Neutrophil (primary cell): ENCODE data around the gene ERCC5.

ENCODE experiments used
- H3K27ac ChIP-seq: fragments of 200-600 bp; sonication (generic); 2 replicates; pipeline ENCODE4 v1.5.1; 2016; ENCODE audit warnings: mild to moderate bottlenecking, moderate library complexity
- H3K27me3 ChIP-seq: fragments of 200-600 bp; sonication (generic); 2 replicates; pipeline ENCODE4 v1.6.0; 2016; ENCODE audit warnings: mild to moderate bottlenecking
- H3K36me3 ChIP-seq: fragments of 200-600 bp; sonication (generic); 2 replicates; pipeline ENCODE4 v1.5.1; 2017
- H3K4me1 ChIP-seq, 2 experiments: fragments of 200-600 bp in 1 of 2; sonication (generic) in 1 of 2; 1 replicate in 1 of 2; 2 replicates in 1 of 2; pipeline versions ENCODE4 v1.5.1 to v1.6.1; 2013 to 2016; ENCODE audit warnings: low read depth in 1 of 2, low read length in 1 of 2, mild to moderate bottlenecking in 1 of 2, moderate library complexity in 1 of 2; ENCODE audit not compliant: control insufficient read depth in 1 of 2, insufficient read depth in 1 of 2
- H3K4me3 ChIP-seq, 2 experiments: fragments of 200-600 bp in 1 of 2; sonication (generic) in 1 of 2; 1 replicate in 1 of 2; 2 replicates in 1 of 2; pipeline ENCODE4 v1.5.1; 2013 to 2016; ENCODE audit warnings: low read depth in 1 of 2, low read length in 1 of 2, mild to moderate bottlenecking in 1 of 2, moderate library complexity in 1 of 2
- H3K9me3 ChIP-seq: fragments of 200-600 bp; sonication (generic); 2 replicates; pipeline ENCODE4 v1.5.1; 2016
- TF ChIP-seq, protein P1 (sequence below): fragments of 200-600 bp; sonication (generic); IDR thresholded peaks from 2 replicates; pipeline ENCODE4 v1.5.1; 2016; ENCODE audit warnings: antibody characterized with exemption

ERCC5 gene

GRCh38 chr13:102845630-102846260 lies at the start of gene ERCC5:
TSS of gene ERCC5 (plus strand) at chr13:102846032. CDS start at chr13:102846267, 235 bp downstream.
- H3K9me3 ChIP-seq: no peaks in the 10 kb centered on the region
- no peaks in the 10 kb centered on the region for H3K36me3 ChIP-seq
- H3K4me1 ChIP-seq: peaks cover 20 to 22% of the 10 kb centered on the region in 2 experiments
- TF ChIP-seq, protein P1, sequence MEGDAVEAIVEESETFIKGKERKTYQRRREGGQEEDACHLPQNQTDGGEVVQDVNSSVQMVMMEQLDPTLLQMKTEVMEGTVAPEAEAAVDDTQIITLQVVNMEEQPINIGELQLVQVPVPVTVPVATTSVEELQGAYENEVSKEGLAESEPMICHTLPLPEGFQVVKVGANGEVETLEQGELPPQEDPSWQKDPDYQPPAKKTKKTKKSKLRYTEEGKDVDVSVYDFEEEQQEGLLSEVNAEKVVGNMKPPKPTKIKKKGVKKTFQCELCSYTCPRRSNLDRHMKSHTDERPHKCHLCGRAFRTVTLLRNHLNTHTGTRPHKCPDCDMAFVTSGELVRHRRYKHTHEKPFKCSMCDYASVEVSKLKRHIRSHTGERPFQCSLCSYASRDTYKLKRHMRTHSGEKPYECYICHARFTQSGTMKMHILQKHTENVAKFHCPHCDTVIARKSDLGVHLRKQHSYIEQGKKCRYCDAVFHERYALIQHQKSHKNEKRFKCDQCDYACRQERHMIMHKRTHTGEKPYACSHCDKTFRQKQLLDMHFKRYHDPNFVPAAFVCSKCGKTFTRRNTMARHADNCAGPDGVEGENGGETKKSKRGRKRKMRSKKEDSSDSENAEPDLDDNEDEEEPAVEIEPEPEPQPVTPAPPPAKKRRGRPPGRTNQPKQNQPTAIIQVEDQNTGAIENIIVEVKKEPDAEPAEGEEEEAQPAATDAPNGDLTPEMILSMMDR: peak; percentile 6
- H3K27ac ChIP-seq: peak within 1 kb of the TSS; percentile 95
- no peaks in the 10 kb centered on the region for H3K27me3 ChIP-seq
- H3K4me3 ChIP-seq: peak within 1 kb of the TSS; percentile 90 to 100

DNA sequence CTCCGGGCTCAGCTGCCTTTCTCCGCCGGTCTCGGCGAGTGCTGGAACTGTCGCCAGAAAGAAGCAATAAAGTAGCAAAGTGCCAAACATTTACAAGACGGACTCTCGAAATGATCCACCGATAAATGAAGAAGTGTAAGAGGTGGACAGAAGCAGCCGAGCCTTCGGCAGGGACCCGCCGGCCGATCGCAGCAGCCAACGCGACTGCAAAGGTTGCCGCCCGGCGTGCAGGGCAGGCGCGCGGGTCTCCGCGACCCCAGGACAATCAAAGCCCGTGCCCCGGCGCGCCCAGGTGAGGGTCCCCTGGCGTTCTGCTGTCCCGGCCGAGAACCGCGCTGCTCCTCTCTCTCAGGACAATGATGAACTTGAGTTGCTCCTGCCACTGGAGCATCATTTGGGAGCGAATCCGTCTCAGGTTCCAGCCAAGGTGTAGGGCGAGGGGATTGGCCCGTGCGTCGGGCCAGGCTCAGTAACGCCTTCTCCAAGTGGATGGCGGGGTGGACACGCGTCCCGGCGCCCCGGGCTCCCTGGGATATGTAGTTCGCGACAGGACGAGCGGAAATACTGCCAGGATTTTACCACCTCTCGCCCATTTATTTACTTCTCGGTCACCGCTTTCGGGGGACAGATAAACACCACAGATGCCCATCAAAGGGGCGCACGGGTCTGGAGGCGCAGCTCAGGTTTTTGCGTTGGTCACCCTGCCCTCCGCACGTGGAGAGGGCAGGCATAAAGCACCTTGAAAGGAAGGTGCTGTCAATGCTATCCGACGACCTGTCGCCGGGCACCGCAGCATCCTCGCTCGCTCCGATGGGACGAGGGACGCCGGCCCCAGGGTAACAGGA lies 47.0 kb upstream of the ERCC5 start, which contains the start of the genes BIVM and POGLUT2:
Gene BIVM, plus strand, starts transcription at position 539 of the 845 bp plus-strand sequence. CDS start 8,149 bp downstream, outside the sequence.
Gene POGLUT2, minus strand, starts transcription at position 396 of the 845 bp plus-strand sequence. Its CDS starts 306 bp downstream, at position 90.
- Histone ChIP-seq H3K36me3 (no peaks in the 10 kb centered on the region), H3K27ac (no peak within 1 kb of the TSS), H3K9me3 (no peaks in the 10 kb centered on the region), H3K27me3 (peaks cover 50% of the 10 kb centered on the region), H3K4me3 (peak within 1 kb of the TSS; percentile 45 to 65), H3K4me1 (peaks cover 26 to 29% of the 10 kb centered on the region in 2 experiments)
- TF ChIP-seq, protein P1: no peak

- peak overlapping the region; percentile 45 to 65 for H3K4me3 ChIP-seq
- no peak overlapping the region for H3K27ac ChIP-seq
- no peaks in the 10 kb centered on the region for H3K36me3 ChIP-seq
- TF ChIP-seq, protein P1: no peak
- peaks cover 26 to 29% of the 10 kb centered on the region in 2 experiments for H3K4me1 ChIP-seq
- no peaks in the 10 kb centered on the region for H3K9me3 ChIP-seq
- peaks cover 50% of the 10 kb centered on the region for H3K27me3 ChIP-seq
Observed at GRCh38 chr13:102799426-102800144, 46.2 kb upstream of the ERCC5 start.

DNA sequence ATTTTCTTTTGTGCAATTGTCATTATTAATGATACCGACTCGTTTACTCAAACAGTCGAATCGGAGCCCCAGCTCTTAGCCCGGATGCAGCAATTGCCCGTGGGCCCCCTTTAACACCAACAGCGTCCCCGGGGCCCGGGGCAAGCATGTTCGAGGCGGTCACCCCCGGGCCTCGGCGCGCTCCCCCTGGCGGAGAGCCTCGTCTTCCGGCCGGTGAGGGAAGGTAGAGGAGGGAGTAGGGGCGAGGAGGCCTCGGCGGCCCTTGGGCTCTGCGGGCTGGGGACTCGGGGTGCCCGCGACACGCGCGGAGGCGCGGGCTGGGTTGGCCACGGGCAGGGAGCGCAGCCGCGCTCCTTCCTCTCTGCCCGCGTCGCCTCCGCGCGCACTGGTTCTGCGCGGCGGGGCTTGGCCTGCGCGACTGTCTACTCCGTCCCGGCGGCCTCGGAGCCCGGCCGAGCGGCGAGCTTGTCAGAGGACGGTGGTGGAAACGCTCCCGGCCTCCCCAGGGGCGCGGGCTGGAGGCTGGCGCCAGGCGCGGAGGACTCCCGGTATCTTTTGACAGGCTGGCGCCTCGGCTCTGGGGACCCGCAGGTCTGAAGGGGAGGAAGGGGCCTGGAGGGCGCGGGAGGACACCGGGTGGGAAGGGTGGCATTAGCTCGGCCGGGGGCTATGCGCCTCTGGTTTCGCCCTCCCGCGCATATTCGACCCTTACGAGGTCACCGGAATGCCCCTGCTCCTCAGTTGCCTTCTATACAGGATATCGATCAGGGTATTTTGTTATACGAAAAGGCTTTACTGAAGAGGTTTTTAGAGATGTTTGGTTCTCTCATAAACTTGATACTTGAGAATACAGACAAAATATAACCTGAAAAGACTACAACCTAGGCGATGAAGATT lies 45.4 kb upstream of the ERCC5 start:
- TF ChIP-seq, protein P1: no peak
- Histone ChIP-seq H3K4me1 (peaks cover 26 to 29% of the 10 kb centered on the region in 2 experiments), H3K27me3 (peaks cover 50% of the 10 kb centered on the region), H3K4me3 (peak overlapping the region; percentile 45 to 65), H3K27ac (no peak overlapping the region), H3K36me3 (no peaks in the 10 kb centered on the region), H3K9me3 (no peaks in the 10 kb centered on the region)
